Activated CD8-positive, alpha-beta memory T cell treated with anti-CD3 and anti-CD28 coated beads, Interleukin-2, amount 50 U/mL, for 4 hours (primary cell): ENCODE data around the gene DHX9.

Experiments
- DNase-seq: peaks from one replicate; pipeline ENCODE4 v3.0.0-alpha.2; 2020

Gene DHX9

GRCh38 chr1:182841368-182841988, 2.3 kb downstream of the DHX9 start:
- no peak for DNase-seq

DNA sequence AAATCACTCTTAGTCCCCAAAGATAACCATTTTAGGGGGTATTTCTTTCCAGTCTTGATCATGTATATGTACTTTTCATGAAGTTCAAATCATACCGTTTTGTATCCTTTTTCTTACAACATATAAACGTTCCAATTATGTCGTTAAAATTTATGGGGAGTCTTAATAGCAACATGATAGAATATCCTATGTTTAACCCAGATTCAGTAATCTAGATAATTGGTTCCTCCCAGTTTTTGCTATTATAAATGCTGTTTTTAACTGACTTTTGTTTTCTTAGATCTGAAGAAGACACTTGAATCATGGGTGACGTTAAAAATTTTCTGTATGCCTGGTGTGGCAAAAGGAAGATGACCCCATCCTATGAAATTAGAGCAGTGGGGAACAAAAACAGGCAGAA, 3.1 kb downstream of the DHX9 start:
- DNase-seq, result no peak

- DNase-seq, result peak; percentile 36
Observed at GRCh38 chr1:182845379-182845778, 6.2 kb downstream of the DHX9 start.

GRCh38 chr1:182845894-182846293, 6.7 kb downstream of the DHX9 start:
- no peak for DNase-seq

DNA sequence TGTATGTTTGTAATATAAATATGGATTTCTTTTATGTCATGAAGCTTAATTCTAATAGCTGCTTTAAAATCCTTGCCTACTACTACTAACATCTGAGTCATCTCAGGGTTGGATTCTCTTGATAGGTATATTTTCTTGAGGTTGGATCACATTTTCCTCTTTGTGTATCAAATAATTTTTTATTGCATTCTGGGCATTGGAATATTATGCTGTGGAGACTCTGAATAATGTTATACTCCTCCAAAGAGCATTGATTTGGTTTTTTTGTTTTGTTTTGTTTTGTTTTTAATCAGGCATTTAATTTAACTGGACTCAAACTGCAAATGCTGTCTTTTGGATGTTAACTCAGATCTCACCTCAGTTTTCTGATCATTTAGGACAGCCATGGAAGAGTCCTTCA, 8.0 kb downstream of the DHX9 start:
- DNase-seq, result no peak

GRCh38 chr1:182848736-182849135, 9.6 kb downstream of the DHX9 start:
- no peak for DNase-seq

- DNase-seq, result no peak
Observed at GRCh38 chr1:182850319-182850718, 11.2 kb downstream of the DHX9 start.

- DNase-seq, result no peak
Observed at GRCh38 chr1:182851825-182852224, 12.7 kb downstream of the DHX9 start.

- DNase-seq, result no peak
Observed at GRCh38 chr1:182855911-182856310, 16.8 kb downstream of the DHX9 start.

GRCh38 chr1:182857212-182857611, 18.1 kb downstream of the DHX9 start:
- no peak for DNase-seq

DNA sequence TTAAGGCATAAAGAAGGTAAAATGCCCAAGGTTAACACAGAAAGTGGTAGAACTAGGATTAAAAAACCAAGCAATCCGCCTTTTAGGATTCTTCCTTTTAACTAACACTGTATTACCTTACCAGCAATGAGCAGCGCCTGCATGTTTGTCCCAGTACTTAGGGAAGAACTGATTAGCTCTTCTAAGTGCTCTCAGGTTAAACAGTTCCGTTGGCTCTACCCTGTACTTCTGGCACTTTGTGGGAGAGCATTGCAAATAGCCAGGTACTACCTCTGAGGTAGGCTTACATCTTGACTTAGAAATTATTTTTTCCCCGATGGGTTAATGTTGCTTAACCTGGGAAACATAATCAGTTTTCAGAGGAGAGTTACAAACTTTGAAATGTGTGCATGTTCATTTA, 21.5 kb downstream of the DHX9 start:
- DNase-seq, result no peak

DNA sequence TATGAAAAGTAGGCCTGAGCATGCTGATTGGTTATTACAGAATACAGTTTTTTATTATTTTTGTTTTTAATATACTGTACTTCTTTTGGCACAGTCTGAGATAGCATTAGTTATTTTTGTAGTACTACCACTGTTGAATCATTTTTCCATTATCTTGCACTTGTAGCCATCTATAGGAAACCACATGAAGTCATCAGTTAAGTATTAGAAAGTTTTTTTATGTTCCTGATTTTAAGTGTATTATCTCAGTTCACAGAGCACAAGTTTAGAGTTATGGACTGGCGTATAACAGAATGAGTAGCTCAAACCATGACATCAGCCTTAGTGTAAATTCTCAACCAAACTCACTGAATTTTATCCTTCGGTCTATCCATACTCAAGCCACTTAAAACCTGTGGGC, 22.8 kb downstream of the DHX9 start:
- no peak for DNase-seq

DNA sequence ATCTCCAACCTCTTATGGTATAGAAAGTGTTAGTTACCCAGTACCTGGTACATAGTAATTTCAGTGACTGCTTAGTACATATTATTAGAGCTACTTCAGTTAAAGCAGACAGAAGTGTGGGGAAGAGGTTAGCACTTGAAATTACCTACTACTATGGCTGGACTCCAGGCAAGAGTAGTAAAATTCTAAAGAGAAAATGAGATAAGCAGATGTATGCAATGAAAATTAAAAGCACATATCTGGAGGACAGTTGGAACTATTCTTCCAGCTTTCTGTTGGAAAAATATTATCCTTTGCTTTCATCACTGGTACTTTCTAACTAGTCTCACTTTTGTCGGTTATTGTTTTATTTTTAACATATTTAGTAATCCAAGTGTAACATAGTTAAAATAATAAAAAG, 23.7 kb downstream of the DHX9 start:
- no peak for DNase-seq

DNA sequence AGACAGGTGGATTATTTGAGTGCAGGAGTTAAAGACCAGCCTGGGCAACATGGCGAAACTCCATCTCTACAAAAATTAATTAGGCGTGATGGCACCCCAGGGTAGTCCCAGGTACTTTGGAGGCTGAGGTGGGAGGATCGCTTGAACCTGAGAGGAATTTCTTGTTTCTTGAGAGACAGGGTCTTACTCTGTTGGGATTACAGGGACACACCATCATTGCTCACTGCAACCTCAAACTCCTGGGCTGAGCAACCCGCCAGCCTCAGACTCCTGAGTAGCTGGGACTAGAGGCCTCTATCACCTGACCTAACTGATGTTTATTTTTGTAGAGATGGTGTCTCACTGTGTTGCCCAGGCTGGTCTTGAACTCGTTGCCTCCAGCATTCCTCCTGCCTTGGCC, 24.8 kb downstream of the DHX9 start:
- no peak for DNase-seq

GRCh38 chr1:182867861-182868260, 28.7 kb downstream of the DHX9 start:
- no peak for DNase-seq

GRCh38 chr1:182869241-182869666, 30.1 kb downstream of the DHX9 start:
- no peak for DNase-seq

DNA sequence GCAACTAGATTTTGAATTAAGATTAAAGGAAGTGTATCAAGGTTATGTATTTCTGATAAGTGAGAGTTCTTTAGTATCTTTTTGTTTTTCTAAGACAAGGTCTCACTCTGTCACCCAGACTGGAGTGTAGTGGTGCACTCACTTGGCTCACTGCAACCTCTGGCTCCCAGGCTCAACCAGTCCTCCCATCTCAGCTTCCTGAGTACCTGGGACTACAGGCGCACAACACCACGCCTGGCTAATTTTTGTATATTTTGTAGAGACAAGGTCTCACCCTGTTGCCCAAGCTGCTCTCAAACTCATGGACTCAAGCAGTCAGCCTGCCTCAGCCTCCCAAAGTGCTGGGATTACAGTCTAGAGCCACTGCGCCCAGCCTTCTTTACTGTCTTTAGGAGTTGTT, 33.7 kb downstream of the DHX9 start:
- no peak for DNase-seq

DNA sequence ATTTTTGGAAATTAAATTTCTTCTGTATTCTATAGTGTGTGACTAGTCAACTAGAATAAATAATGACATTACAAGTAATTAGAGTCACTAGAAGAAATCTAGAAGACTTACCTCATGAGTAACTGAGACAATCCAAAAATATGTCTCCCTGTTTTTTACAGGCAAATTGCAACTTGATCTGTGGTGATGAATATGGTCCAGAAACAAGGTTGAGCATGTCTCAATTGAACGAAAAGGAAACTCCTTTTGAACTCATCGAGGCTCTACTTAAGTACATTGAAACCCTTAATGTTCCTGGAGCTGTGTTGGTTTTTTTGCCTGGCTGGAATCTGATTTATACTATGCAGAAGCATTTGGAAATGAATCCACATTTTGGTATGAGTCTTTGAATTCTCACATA, 36.7 kb downstream of the DHX9 start:
- no peak for DNase-seq

- no peak for DNase-seq
Observed at GRCh38 chr1:182877331-182877730, 38.2 kb downstream of the DHX9 start.

GRCh38 chr1:182877842-182878241, 38.7 kb downstream of the DHX9 start:
- no peak for DNase-seq

DNA sequence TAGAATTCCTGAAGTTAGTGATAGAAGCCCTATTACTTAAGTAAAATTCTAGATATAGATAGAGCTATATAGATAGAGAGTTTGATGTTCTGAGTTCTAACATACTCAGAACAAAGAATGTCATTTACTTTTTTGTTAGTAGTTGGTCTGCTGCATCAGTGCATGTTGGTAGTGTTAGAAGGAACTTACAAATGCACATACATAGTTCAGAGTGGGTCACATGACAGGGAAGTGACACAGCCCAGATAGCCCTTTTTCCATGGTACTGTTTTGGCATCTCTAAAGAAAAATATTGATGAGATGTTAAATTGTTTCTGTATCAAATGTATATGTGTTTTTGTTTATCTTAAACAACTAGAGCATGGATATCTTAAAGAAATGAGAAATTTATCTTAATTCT, 45.7 kb downstream of the DHX9 start:
- no peak for DNase-seq

DNA sequence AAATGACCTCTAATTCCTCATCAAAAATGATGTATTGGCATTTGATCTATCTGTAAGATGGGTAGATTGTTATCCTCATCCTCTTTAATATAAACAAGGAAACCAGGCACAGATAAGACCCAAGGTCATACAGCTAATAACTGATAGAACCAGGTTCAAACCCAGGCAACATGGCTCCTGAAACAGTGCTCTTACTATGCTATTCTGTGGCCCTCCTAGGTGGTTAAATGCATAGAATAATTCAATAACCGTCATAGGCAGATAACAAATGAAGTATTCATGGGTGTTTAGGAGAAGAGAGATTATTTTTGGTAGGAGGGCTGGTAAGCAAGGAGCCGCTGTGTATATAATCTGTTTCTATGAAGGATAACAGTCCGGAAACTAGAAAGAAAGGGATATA, 46.4 kb downstream of the DHX9 start:
- no peak for DNase-seq

GRCh38 chr1:182886985-182887384, 47.8 kb downstream of the DHX9 start:
- DNase-seq, result no peak

DNA sequence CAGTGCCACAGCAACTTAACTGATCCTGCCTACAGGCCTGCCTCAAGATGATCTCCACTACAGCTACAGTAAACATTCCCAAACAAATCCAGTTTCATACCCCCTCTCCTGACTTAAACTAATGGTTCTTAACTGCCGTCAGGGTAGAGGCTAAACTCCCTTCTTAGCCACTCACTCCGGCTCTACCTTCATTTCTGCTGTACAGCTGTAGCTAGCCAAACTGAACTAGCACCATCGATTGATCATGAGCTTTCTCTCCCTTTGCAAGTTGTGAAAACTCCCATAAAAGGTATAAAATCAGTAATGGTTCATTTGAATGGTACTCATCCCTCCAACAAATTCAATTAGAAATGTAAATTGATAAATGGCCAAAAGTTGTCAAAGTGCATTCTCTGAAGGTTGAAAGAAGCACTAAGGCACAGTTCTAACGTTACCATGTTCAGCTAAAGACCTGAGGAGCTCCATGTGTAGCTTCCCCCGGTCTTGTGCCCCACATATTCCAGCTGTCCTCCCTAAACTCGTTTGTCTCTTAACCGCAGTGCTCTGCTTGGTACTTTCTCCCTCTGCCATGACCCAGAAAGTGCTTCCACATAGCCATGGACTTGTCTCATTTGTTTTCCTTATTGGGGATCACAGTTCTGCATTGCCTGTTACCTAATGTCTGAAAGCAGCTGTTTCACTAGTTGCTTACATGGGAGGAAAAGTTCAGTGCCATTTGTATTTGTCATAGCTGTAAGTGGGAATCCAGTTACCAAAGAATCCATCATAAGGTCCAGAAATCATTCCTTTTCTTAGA, 49.8 kb downstream of the DHX9 start:
- DNase-seq, result no peak

DNA sequence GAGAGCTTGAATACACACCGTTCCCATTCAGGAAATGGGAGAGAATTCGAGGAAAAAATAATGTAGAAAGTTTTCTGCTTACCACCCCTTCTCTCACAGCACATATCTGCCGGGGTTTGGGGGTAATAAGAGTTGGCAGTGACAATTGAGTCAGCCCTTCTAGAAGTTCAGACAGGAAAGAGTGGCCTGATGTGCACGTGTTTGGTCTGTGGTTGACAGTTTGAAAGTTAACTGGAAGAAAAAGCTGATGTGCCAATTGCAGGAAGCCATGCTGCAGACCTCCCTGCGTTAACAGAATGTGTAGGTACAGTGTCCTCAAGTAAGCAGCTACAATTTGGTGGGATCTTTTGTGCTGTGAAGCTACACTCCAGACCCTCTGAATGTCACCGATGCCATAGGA, 50.9 kb downstream of the DHX9 start:
- DNase-seq, result no peak
